GF-D8 (cell line): ENCODE measurements around the gene ARHGAP10.
"Not testable (repeated sequence)": the region's sequence is repeated elsewhere in the genome, so short reads cannot be mapped to it uniquely, and the experiment has no call there.

Experiments
- DNase-seq: peaks from one replicate; lab custom pipeline; 2025; lab: John Stamatoyannopoulos, UW

The ARHGAP10 gene

DNA sequence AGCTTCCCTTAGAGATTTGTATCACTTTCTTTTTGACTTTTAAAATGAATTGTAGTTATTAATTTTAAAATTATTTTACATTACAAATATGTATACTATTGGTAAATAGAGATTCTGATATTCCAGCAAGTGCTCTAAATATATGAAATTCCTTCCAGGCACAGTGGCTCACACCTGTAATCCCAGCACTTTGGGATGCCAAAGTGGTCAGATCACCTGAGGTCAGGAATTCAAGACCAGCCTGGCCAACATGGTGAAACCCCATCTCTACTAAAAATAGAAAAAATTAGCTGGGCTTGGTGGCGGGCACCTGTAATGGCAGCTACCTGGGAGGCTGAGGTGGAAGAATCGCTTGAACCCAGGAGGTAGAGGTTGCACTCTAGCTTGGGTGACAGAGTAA lies 180.2 kb downstream of the ARHGAP10 start:
- DNase-seq, result not testable (repeated sequence)

GRCh38 chr4:147913137-147913536 lies 181.2 kb downstream of the ARHGAP10 start:
- DNase-seq, result no peak

DNA sequence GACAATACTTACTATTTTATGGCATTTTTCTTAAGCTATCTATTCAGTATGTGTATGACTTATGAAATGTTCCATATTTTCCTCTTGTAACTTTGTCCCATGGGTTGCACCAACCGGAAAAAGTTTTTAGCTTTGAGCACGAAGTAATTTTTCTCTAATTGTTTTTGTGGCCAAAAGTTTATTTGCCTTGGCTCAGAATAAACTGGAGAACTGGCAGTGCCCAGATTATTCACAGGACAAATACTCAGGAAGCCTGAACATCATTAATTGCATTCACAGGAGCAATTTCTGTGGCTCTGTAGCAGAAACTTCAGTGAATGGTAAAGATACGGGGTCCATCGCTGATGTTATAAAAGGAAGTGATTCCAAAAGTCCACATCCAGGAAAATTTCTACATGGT lies 184.5 kb downstream of the ARHGAP10 start:
- no peak for DNase-seq

DNA sequence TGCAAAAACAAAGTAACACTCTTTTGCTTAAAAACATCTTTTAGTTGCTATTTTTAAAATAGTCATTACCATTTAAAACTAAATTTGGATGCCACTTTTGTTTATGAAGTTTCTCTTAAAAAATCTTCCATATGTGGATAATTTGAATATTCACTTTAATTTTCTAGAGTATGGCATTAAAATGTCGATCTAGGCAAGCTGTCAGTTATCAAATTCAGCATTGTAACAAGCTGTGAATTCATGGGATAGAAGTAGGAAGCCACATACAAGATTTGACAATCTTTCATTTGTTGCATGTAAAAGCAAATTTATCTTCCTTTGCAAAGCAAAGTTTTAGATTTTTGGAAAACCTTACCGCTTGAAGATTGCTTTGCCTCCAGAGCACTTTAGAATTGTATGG lies 191.5 kb downstream of the ARHGAP10 start:
- DNase-seq, result no peak

DNA sequence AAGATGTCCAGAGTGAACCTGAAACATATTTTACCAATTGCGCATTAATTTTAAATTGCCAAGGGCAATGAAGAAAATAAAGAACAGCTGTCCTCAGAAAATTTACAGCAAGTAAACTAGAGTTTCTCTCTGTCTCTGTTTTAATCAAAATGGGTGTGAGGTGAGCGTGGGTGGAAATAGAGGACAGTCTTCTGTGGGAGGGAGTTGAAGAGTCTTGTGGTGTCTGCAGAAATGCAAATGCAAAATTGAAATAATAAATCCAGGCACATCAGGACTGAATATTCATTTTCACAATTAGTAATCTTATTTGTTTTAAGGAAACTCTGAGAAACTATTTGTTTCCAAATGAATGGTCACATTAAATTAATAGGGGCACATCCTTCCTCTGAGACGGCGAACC lies 192.0 kb downstream of the ARHGAP10 start:
- DNase-seq, result no peak

GRCh38 chr4:147924604-147925412 lies 192.9 kb downstream of the ARHGAP10 start:
- DNase-seq, result no peak

- no peak for DNase-seq
Measured at GRCh38 chr4:147927377-147928137, 195.7 kb downstream of the ARHGAP10 start.

- DNase-seq, result no peak
Measured at GRCh38 chr4:147928400-147928799, 196.5 kb downstream of the ARHGAP10 start.

DNA sequence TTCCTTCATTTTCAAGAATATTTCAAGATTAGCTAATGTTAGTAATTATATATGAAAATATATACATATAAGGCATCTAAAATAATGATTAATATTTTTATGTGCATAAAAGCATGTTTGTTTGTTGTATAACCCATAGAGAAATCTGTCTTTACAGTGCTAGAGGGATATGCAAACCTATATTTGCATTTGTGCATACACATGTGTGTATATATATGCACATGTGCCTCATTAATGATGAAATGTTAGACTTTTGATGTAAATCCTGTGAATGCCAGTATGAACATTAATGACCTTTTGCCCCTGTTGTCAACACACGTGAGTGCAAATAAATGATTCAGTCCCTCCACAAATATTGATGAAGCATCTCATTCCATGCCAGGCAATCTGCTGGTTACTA lies 197.9 kb downstream of the ARHGAP10 start:
- DNase-seq, result no peak

DNA sequence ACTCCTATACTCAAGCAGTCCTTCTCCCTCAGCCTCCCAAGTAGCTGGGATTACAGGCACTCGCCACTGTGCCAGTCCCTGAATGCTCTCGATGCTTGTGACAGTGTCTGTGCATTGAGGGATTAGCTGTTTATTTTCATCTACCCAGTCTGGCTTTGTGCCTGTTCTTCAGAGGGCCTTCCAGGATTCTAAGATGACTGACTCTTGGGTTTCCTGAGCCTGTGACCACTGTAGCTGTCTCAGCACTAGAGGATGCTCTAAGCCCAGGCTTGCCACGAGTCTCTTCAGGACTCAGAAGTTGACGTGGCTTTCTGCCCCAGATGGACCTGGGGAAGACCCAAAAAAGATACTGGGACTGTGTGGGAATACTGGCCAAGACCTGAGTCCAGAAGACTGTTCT lies 201.4 kb downstream of the ARHGAP10 start:
- no peak for DNase-seq

GRCh38 chr4:147933779-147934178 lies 201.9 kb downstream of the ARHGAP10 start:
- DNase-seq, result no peak

GRCh38 chr4:147938496-147938895 lies 206.6 kb downstream of the ARHGAP10 start:
- DNase-seq, result no peak

- DNase-seq, result no peak
Measured at GRCh38 chr4:147940171-147940570, 208.3 kb downstream of the ARHGAP10 start.

DNA sequence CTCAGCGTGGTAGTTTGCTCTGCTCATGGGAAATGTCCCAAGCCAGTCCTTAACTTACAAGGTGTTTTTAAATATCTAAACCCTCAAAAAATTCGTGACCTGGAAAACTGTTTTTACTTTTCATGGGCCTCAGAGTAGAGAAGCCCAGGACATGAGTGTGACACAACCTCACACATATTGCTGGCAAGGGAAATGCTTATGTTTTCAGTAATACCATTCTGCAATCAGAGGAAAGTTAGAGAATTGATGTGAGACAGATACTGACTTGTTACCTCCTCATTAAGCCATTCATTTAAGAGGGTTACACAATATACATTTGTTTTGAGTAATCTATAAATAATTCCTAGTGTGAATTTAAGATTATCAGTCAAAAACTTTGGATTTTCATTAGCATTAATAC lies 209.5 kb downstream of the ARHGAP10 start:
- no peak for DNase-seq

GRCh38 chr4:147942729-147943128 lies 210.8 kb downstream of the ARHGAP10 start:
- no peak for DNase-seq

DNA sequence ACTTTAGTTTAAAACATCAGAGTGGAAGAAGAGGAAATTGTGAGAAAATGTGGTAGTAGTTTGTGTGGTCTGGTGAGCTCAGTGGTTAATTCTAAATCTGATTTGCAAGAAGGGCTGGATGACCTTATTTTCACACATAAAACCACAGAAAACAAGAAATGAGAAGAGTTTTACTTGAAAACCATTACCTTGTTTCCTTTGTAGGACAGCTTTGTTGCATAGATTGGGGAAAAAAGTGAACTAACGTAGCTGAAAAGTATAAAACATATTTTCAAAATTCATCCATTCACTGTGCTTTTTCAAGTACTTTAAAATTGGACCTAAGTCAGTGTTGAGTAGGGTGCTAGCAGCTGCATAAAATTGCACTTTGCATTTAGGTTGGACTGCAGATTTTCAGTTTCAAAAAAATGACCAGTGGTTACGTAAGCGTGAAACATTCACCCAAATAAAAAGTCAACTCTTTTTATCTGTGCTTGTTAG lies 211.3 kb downstream of the ARHGAP10 start:
- no peak for DNase-seq

GRCh38 chr4:147944249-147944648 lies 212.4 kb downstream of the ARHGAP10 start:
- DNase-seq, result no peak

DNA sequence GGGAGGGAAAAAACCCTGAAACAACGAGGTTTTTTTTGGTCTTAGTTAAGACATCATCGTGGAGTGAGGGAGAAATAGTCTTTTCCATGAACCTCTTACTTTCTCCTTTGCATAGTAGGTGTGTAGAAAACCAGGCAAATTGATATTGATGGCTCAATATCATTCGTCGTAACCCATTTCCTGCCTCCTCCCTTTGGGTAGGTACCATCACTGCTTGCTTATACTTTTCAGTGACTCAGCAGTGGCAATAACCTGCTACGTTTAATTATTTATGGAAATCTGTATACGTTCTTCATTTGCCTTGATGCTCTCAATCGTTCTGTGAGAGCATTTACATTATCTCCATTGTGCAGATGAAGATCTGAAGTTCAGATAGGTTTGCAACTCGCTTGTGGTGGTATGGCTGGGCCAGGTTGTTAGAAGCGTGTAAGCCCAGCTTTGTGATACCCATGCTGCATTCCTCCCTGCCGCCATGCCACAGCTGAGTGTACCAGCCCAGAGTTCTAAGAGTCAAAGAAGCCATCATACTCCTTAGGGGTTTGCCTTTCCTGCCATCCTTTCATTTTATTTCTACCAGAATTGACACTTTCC lies 212.9 kb downstream of the ARHGAP10 start:
- DNase-seq, result no peak

DNA sequence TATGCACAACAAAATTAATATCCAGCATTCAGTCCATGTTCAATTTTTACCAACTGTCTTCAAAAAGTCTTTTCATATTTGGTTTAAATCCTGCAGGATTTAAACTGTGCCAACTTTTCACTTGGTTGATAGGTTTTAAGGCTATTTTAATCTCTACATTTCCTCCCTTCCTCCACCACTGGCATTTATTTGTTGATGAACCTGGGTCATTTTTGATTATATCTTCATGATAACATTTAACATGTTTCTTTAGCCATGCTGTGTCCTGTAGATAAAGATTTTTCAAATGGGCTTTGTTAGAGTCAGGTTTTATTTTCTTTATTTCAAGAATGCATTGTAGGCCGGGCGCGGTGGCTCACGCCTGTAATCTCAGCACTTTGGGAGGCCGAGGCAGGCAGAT lies 216.4 kb downstream of the ARHGAP10 start:
- DNase-seq, result no peak

GRCh38 chr4:147950261-147950660 lies 218.4 kb downstream of the ARHGAP10 start:
- DNase-seq, result no peak

DNA sequence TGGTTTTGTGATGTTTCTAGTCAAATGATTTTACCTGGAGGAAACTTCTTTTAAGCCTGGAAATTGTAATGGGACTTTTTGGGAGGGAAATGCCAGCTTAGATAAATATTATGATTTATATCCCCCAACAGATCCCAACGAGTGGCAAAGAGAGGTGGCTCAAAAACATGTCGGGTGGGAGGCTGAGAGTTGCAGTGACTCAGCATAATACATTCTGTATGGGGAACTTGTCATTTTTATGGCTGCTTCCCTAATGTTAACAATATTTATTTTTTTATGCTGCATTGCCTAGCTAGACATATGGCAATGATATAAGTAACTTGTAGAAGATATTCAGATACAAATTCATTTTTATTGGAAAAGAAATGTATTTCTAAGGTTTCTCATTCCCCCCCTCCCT lies 219.0 kb downstream of the ARHGAP10 start:
- DNase-seq, result no peak

GRCh38 chr4:147954850-147955249 lies 223.0 kb downstream of the ARHGAP10 start:
- DNase-seq, result no peak
